IMR-90 (cell line): Measurements from ENCODE around the gene HOXD13. TPM values are rescaled to one million over a fixed set of nuclear protein-coding genes. Genes with fewer than 3 reads are reported as not detected.

Source experiments
- ATAC-seq: fragments of 200-7000 bp; cut with Tn5 transposase; 2 replicates; pipeline ENCODE4 v1.9.1; 2020; ENCODE audit warnings: low read depth, mild to moderate bottlenecking, moderate library complexity
- BruUV-seq: library from RNA; stranded (reverse); fragments of 400-500 nt; replicated peaks from 2 replicates; lab custom pipeline; 2021; lab: Mats Ljungman, UMichigan
- CTCF ChIA-PET: fragments of 300-600 bp; formaldehyde crosslinking; extraction: SDS; loops from one replicate; lab custom pipeline; 2021; ENCODE audit warnings: antibody characterized with exemption; lab: Yijun Ruan, JAX
- POLR2A ChIA-PET: fragments of 300-600 bp; sonication (Branson Sonifier 250); formaldehyde crosslinking; loops from one replicate; lab custom pipeline; 2022; ENCODE audit warnings: antibody characterized with exemption; ENCODE audit not compliant: unreplicated experiment; lab: Charles Lee
- DNase-seq: peaks from one replicate; pipeline ENCODE4 v3.0.0; 2013
- H2AFZ ChIP-seq: replicated peaks from 2 replicates; pipeline ENCODE3; 2013; ENCODE audit warnings: low read length, mild to moderate bottlenecking; ENCODE audit not compliant: poor library complexity
- H2AK5ac ChIP-seq: 2 replicates; pipeline ENCODE4 v1.6.1; 2013; ENCODE audit warnings: low read depth, low read length, inconsistent platforms
- H2AK9ac ChIP-seq: replicated peaks from 2 replicates; pipeline ENCODE3; 2013; ENCODE audit warnings: mild to moderate bottlenecking, low read depth, low read length, moderate library complexity; ENCODE audit not compliant: poor library complexity
- H2BK120ac ChIP-seq: 2 replicates; pipeline ENCODE4 v1.6.1; 2013; ENCODE audit warnings: low read depth, low read length, inconsistent platforms
- H2BK15ac ChIP-seq: 3 replicates; pipeline ENCODE4 v1.6.1; 2013; ENCODE audit warnings: low read depth, low read length, inconsistent platforms
- H2BK20ac ChIP-seq: 2 replicates; pipeline ENCODE4 v1.6.1; 2013; ENCODE audit warnings: low read depth, mild to moderate bottlenecking, inconsistent platforms, low read length, moderate library complexity
- H2BK5ac ChIP-seq: 2 replicates; pipeline ENCODE4 v1.6.1; 2013; ENCODE audit warnings: mild to moderate bottlenecking, low read depth, low read length, inconsistent platforms; ENCODE audit not compliant: poor library complexity, severe bottlenecking
- H3K14ac ChIP-seq: replicated peaks from 2 replicates; pipeline ENCODE4 v1.6.1; 2013; ENCODE audit warnings: low read depth, low read length, inconsistent platforms
- H3K18ac ChIP-seq: 2 replicates; pipeline ENCODE4 v1.6.1; 2013; ENCODE audit warnings: low read depth, low read length, control low read depth
- H3K23ac ChIP-seq: 2 replicates; pipeline ENCODE4 v1.6.1; 2013; ENCODE audit warnings: low read depth, low read length, inconsistent platforms
- H3K27ac ChIP-seq: 2 replicates; pipeline ENCODE4 v1.5.1; 2013; ENCODE audit warnings: mild to moderate bottlenecking, control low read depth, low read length; ENCODE audit not compliant: insufficient read depth
- H3K27me3 ChIP-seq: 2 replicates; pipeline ENCODE4 v1.6.1; 2013; ENCODE audit warnings: low read length; ENCODE audit not compliant: control insufficient read depth, insufficient read depth
- H3K36me3 ChIP-seq: 2 replicates; pipeline ENCODE4 v1.6.1; 2013; ENCODE audit warnings: low read length, mixed read lengths; ENCODE audit not compliant: control insufficient read depth, insufficient read depth
- H3K4ac ChIP-seq: 2 replicates; pipeline ENCODE4 v1.6.1; 2013; ENCODE audit warnings: low read depth, low read length, inconsistent platforms
- H3K4me1 ChIP-seq: 2 replicates; pipeline ENCODE4 v1.6.1; 2013; ENCODE audit warnings: low read length, mixed read lengths; ENCODE audit not compliant: control insufficient read depth, insufficient read depth
- H3K4me2 ChIP-seq: 2 replicates; pipeline ENCODE4 v1.6.1; 2013; ENCODE audit warnings: low read depth, mild to moderate bottlenecking, control low read depth, low read length, moderate library complexity
- H3K4me3 ChIP-seq: 2 replicates; pipeline ENCODE4 v1.5.1; 2013; ENCODE audit warnings: low read depth, mild to moderate bottlenecking, control low read depth, low read length, moderate library complexity; ENCODE audit not compliant: insufficient read depth
- H3K56ac ChIP-seq: 2 replicates; pipeline ENCODE4 v1.6.1; 2013; ENCODE audit warnings: low read length, inconsistent platforms; ENCODE audit not compliant: insufficient read depth; ENCODE audit errors: extremely low read depth
- H3K79me1 ChIP-seq, 2 experiments: 2 replicates each; pipeline ENCODE4 v1.6.1; 2013; ENCODE audit warnings: low read length in 2 of 2, inconsistent platforms in 1 of 2, low read depth in 1 of 2
- H3K9ac ChIP-seq: 2 replicates; pipeline ENCODE4 v1.6.1; 2013; ENCODE audit warnings: low read depth, low read length, control low read depth
- H3K9me1 ChIP-seq: 2 replicates; pipeline ENCODE4 v1.6.1; 2013; ENCODE audit warnings: low read length, inconsistent platforms; ENCODE audit not compliant: insufficient read depth
- H3K9me3 ChIP-seq: 2 replicates; pipeline ENCODE4 v1.6.1; 2013; ENCODE audit warnings: low read length; ENCODE audit not compliant: control insufficient read depth, insufficient read depth
- H4K20me1 ChIP-seq: 2 replicates; pipeline ENCODE4 v1.6.1; 2013; ENCODE audit warnings: low read length, inconsistent platforms; ENCODE audit not compliant: insufficient read depth
- H4K5ac ChIP-seq: 2 replicates; pipeline ENCODE4 v1.6.1; 2013; ENCODE audit warnings: mild to moderate bottlenecking, low read depth, low read length, control low read depth
- H4K8ac ChIP-seq, 2 experiments: 2 replicates each; pipeline ENCODE4 v1.6.1; 2013; ENCODE audit warnings: low read depth in 2 of 2, low read length in 2 of 2, control low read depth in 1 of 2, inconsistent platforms in 1 of 2
- H4K91ac ChIP-seq: 2 replicates; pipeline ENCODE4 v1.6.1; 2013; ENCODE audit warnings: low read depth, low read length, inconsistent platforms; ENCODE audit not compliant: insufficient read depth
- BHLHE40 ChIP-seq: fragments of 150-350 bp; IDR thresholded peaks from 2 replicates; pipeline ENCODE4 v1.6.1; 2016; ENCODE audit warnings: mild to moderate bottlenecking, low read depth, low read length
- CEBPB ChIP-seq: IDR thresholded peaks from 2 replicates; pipeline ENCODE4 v1.6.1; 2012; ENCODE audit warnings: low read depth, low read length, improper control_type of control experiment
- CHD1 ChIP-seq: IDR thresholded peaks from 2 replicates; pipeline ENCODE4 v1.6.1; 2012; ENCODE audit warnings: low read depth, low read length, improper control_type of control experiment
- FOS ChIP-seq: fragments of 150-350 bp; IDR thresholded peaks from 2 replicates; pipeline ENCODE4 v1.6.1; 2016; ENCODE audit warnings: low read depth, low read length
- MAFK ChIP-seq: IDR thresholded peaks from 2 replicates; pipeline ENCODE4 v1.6.1; 2012; ENCODE audit warnings: low read depth, low read length, improper control_type of control experiment
- MAZ ChIP-seq: IDR thresholded peaks from 2 replicates; pipeline ENCODE4 v1.6.1; 2012; ENCODE audit warnings: low read depth, mild to moderate bottlenecking, low read length, improper control_type of control experiment, moderate library complexity, borderline replicate concordance
- MXI1 ChIP-seq: IDR thresholded peaks from 2 replicates; pipeline ENCODE4 v1.6.1; 2012; ENCODE audit warnings: low read depth, mild to moderate bottlenecking, low read length, moderate library complexity, borderline replicate concordance
- NFE2L2 ChIP-seq: fragments of 150-350 bp; IDR thresholded peaks from 2 replicates; pipeline ENCODE4 v1.6.1; 2016; ENCODE audit warnings: low read depth, mild to moderate bottlenecking, low read length
- POLR2A ChIP-seq: IDR thresholded peaks from 2 replicates; pipeline ENCODE4 v1.6.1; 2012; ENCODE audit warnings: mild to moderate bottlenecking, low read depth, low read length
- RCOR1 ChIP-seq: IDR thresholded peaks from 2 replicates; pipeline ENCODE4 v1.6.1; 2012; ENCODE audit warnings: mild to moderate bottlenecking, low read length, improper control_type of control experiment; ENCODE audit not compliant: insufficient replicate concordance
- RFX5 ChIP-seq: IDR thresholded peaks from 2 replicates; pipeline ENCODE4 v1.8.0; 2012; ENCODE audit warnings: low read depth, mild to moderate bottlenecking, low read length, moderate library complexity
- SMC3 ChIP-seq: fragments of 150-350 bp; IDR thresholded peaks from 2 replicates; pipeline ENCODE4 v1.6.1; 2016; ENCODE audit warnings: low read depth, mild to moderate bottlenecking, antibody characterized with exemption, low read length, moderate library complexity
- WGBS, 2 experiments: methylation state at CpG; one replicate each; pipeline versions ENCODE4 v1.1.5 to v1.1.7; 2013; ENCODE audit warnings: missing lambda C conversion rate in 2 of 2; ENCODE audit not compliant: insufficient read length in 1 of 2; ENCODE audit errors: extremely low coverage in 2 of 2; 5-methylcytosine and 5-hydroxymethylcytosine counted together
- dilution Hi-C: fragments of 300-500 bp; cut with HindIII; formaldehyde crosslinking; loops from one replicate; pipeline ENCODE4 v1.14.3; 2018; ENCODE audit warnings: low sequenced_read_pairs; ENCODE audit not compliant: unreplicated experiment
- in situ Hi-C: fragments of 300-500 bp; cut with MboI; formaldehyde crosslinking; loops from 3 replicates; pipeline ENCODE4 v1.14.3; 2019; ENCODE audit warnings: low sequenced_read_pairs, inconsistent platforms, mixed read lengths
- intact Hi-C: fragments of 100-400 bp; cut with micrococcal nuclease; formaldehyde crosslinking; loops from 2 replicates; pipeline ENCODE4 v1.10.0; 2022
- polyA plus RNA-seq, 3 experiments: library from polyadenylated mRNA; depleted of rRNA; stranded (reverse); fragments of >200 nt; gene quantifications; 2 replicates each; pipeline ENCODE4 v1.2.3, GENCODE V29; 2012; ENCODE audit warnings: low replicate concordance in 1 of 3
- total RNA-seq: library from RNA; depleted of rRNA; stranded (reverse); fragments of >200 nt; gene quantifications from 2 replicates; pipeline ENCODE4 v1.2.3, GENCODE V29; 2012
- TF ChIP-seq, protein P1 (sequence below): fragments of 150-350 bp; IDR thresholded peaks from 2 replicates; pipeline ENCODE4 v1.6.1; 2016; ENCODE audit warnings: low read depth, mild to moderate bottlenecking, low read length, moderate library complexity, borderline replicate concordance
- TF ChIP-seq, protein P2 (sequence below): conservative IDR thresholded peaks from 2 replicates; pipeline ENCODE4 v1.5.1; 2012; ENCODE audit warnings: mild to moderate bottlenecking, low read depth, low read length, improper control_type of control experiment

Gene HOXD13
- total and polyA plus RNA-seq, 2 of the 4 experiments (the other 2 are of a cell fraction) = not detected

DNA sequence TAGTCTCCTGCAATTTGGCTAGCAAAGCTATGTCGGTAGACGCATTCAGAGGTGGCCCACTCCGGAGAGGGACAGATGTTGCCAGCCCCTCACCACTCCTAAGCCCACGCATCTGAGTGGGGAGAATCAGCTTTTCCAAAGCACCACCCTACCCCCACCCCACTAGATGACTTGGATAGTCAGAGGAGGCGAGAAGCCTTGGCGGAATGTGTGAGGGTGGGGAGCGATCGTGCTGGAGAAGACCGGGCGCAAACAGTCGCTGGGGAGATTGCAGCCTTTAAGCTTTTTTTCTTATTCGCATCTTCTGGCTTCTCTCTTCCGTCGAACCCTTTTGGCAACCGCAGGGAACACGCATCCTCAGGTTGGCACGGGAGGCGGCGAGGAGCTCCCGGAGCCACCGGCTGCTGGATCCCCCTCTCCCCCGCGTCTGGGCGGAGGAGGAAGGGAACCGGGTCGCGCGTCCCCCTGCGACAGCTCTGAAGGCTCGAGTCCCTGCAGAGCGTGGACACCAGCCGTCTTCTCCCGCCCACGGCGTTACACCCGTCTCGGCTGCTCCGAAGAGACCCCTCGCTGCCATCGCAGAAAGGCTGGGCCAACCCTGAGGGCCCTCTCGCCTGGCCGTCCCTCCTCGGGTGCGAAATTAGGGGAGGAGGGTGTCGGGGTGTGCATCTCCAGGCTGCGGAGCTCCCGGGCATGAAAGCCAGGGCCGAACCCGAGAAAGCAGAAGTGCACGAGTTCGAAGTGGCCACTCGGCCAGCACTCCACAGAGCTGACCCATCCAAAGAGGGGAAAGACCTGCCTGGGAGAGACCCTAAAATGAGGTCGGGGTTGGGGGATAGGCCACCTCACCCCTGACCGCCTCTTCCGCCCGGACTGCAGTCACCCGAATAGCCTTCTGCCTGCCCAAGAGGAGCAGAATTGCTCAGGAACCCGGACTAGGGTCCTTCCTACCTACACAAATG lies 20.9 kb upstream of the HOXD13 start (continued):
- no peak for TF ChIP-seq SMC3
- TF ChIP-seq CEBPB = no peak

DNA sequence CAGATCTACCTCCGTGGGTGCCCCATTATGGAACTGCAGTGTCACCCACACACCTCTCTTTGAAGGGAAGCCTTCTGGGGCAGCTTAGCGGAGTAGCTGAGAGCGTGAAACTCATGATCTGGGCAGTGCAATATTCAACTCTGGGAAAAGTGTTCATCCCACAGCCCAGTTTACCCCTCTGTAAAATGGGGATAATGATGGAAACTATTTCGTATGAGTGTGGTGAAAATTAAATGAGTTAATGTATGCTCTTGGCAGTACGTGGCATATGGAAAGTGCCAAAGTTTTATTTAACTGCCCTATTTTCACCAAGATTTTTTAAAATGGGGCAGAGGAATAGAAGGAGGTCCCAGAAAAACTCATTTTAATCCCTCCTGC lies 20.2 kb upstream of the HOXD13 start:
- dilution Hi-C loops = no loop called here
- Histone ChIP-seq H3K4ac (no peak overlapping the region), H4K5ac (no peak overlapping the region), H3K36me3 (no peaks in the 10 kb centered on the region), H2BK15ac (no peak overlapping the region), H2AFZ (no peak overlapping the region), H4K20me1 (no peaks in the 10 kb centered on the region), H2BK20ac (no peak overlapping the region), H3K9ac (no peak overlapping the region), H3K27ac (no peak overlapping the region), H3K9me3 (peaks cover 6% of the 10 kb centered on the region; the same call in 1 of the 2 replicates), H3K4me2 (no peak overlapping the region), H3K27me3 (peaks cover 93% of the 10 kb centered on the region), H3K4me3 (no peak overlapping the region), H2BK120ac (no peak overlapping the region), H4K8ac (no peak overlapping the region), H2AK5ac (no peak overlapping the region), H3K9me1 (no peaks in the 10 kb centered on the region), H3K14ac (no peak overlapping the region), H2AK9ac (no peak overlapping the region), H3K56ac (no peak overlapping the region), H3K18ac (no peak overlapping the region), H3K79me1 (no peaks in the 10 kb centered on the region), H3K23ac (no peak overlapping the region), H3K4me1 (no peaks in the 10 kb centered on the region), H4K91ac (no peak overlapping the region), H2BK5ac (no peak overlapping the region)
- in situ Hi-C loops = no loop called here
- WGBS, 2 experiments = no CpG with 5 or more reads among the region's 5 CpGs
- ATAC-seq (no peak), DNase-seq (no peak)
- CTCF ChIA-PET = no interaction called here
- intact Hi-C loops = no loop called here
- BruUV-seq = no TSS peak
- POLR2A ChIA-PET = no interaction called here
- no peak for TF ChIP-seq RCOR1
- TF ChIP-seq MAZ = no peak
- no peak for TF ChIP-seq CEBPB
- TF ChIP-seq, protein P1, sequence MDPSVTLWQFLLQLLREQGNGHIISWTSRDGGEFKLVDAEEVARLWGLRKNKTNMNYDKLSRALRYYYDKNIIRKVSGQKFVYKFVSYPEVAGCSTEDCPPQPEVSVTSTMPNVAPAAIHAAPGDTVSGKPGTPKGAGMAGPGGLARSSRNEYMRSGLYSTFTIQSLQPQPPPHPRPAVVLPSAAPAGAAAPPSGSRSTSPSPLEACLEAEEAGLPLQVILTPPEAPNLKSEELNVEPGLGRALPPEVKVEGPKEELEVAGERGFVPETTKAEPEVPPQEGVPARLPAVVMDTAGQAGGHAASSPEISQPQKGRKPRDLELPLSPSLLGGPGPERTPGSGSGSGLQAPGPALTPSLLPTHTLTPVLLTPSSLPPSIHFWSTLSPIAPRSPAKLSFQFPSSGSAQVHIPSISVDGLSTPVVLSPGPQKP = no peak
- no peak for TF ChIP-seq POLR2A
- no peak for TF ChIP-seq NFE2L2
- TF ChIP-seq MXI1 = no peak
- TF ChIP-seq RFX5 = no peak
- TF ChIP-seq, protein P2, sequence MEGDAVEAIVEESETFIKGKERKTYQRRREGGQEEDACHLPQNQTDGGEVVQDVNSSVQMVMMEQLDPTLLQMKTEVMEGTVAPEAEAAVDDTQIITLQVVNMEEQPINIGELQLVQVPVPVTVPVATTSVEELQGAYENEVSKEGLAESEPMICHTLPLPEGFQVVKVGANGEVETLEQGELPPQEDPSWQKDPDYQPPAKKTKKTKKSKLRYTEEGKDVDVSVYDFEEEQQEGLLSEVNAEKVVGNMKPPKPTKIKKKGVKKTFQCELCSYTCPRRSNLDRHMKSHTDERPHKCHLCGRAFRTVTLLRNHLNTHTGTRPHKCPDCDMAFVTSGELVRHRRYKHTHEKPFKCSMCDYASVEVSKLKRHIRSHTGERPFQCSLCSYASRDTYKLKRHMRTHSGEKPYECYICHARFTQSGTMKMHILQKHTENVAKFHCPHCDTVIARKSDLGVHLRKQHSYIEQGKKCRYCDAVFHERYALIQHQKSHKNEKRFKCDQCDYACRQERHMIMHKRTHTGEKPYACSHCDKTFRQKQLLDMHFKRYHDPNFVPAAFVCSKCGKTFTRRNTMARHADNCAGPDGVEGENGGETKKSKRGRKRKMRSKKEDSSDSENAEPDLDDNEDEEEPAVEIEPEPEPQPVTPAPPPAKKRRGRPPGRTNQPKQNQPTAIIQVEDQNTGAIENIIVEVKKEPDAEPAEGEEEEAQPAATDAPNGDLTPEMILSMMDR = no peak
- no peak for TF ChIP-seq MAFK
- no peak for TF ChIP-seq CHD1
- TF ChIP-seq FOS = no peak
- no peak for TF ChIP-seq BHLHE40
